H9 (cell line): ENCODE measurements around the gene ELAVL1. TPM values are rescaled to one million over a fixed set of nuclear protein-coding genes. Genes with fewer than 3 reads are reported as not detected.

Source experiments
- DNase-seq: peaks from one replicate; pipeline ENCODE4 v3.0.0-alpha.2; 2017
- H2AFZ ChIP-seq: one replicate; pipeline ENCODE4 v1.6.1; 2013; ENCODE audit warnings: mild to moderate bottlenecking, low read length, control low read depth, moderate library complexity
- H2AK5ac ChIP-seq: 2 replicates; pipeline ENCODE4 v1.6.1; 2013; ENCODE audit warnings: low read length, control low read depth, mixed read lengths; ENCODE audit not compliant: insufficient read length
- H2BK120ac ChIP-seq: one replicate; pipeline ENCODE4 v1.6.1; 2013; ENCODE audit warnings: low read depth, mild to moderate bottlenecking, low read length, control low read depth, inconsistent platforms; ENCODE audit not compliant: poor library complexity, severe bottlenecking
- H2BK12ac ChIP-seq: 2 replicates; pipeline ENCODE4 v1.6.1; 2013; ENCODE audit warnings: low read length, control low read depth, mixed read lengths, low read depth; ENCODE audit not compliant: insufficient read length
- H2BK15ac ChIP-seq: 2 replicates; pipeline ENCODE4 v1.6.1; 2013; ENCODE audit warnings: low read depth, low read length, control low read depth
- H2BK20ac ChIP-seq: one replicate; pipeline ENCODE4 v1.6.1; 2013; ENCODE audit warnings: low read depth, mild to moderate bottlenecking, low read length, control low read depth, inconsistent platforms; ENCODE audit not compliant: poor library complexity, severe bottlenecking
- H2BK5ac ChIP-seq: 2 replicates; pipeline ENCODE4 v1.6.1; 2013; ENCODE audit warnings: low read length, control low read depth, mixed read lengths; ENCODE audit not compliant: insufficient read length
- H3K14ac ChIP-seq: 2 replicates; pipeline ENCODE4 v1.6.1; 2013; ENCODE audit warnings: low read length, control low read depth; ENCODE audit not compliant: insufficient read depth
- H3K18ac ChIP-seq: 2 replicates; pipeline ENCODE4 v1.6.1; 2013; ENCODE audit warnings: low read depth, mild to moderate bottlenecking, mixed read lengths, low read length, control low read depth; ENCODE audit not compliant: insufficient read length
- H3K23ac ChIP-seq: 2 replicates; pipeline ENCODE4 v1.6.1; 2013; ENCODE audit warnings: low read length, control low read depth, mixed read lengths, low read depth; ENCODE audit not compliant: insufficient read length
- H3K23me2 ChIP-seq: 2 replicates; pipeline ENCODE4 v1.6.1; 2013; ENCODE audit warnings: low read depth, mild to moderate bottlenecking, mixed read lengths, low read length, control low read depth; ENCODE audit not compliant: insufficient read length, poor library complexity, severe bottlenecking
- H3K27ac ChIP-seq: 2 replicates; pipeline ENCODE4 v1.5.1; 2013; ENCODE audit warnings: low read length, control low read depth, mixed read lengths, low read depth; ENCODE audit not compliant: insufficient read length
- H3K27me3 ChIP-seq: 2 replicates; pipeline ENCODE4 v1.6.1; 2013; ENCODE audit warnings: low read length, control low read depth, inconsistent platforms; ENCODE audit not compliant: insufficient read depth
- H3K4ac ChIP-seq: 2 replicates; pipeline ENCODE4 v1.6.1; 2013; ENCODE audit warnings: low read depth, mild to moderate bottlenecking, control low read depth, inconsistent platforms, low read length, moderate library complexity
- H3K4me1 ChIP-seq: 2 replicates; pipeline ENCODE4 v1.6.1; 2013; ENCODE audit warnings: low read length, control low read depth, inconsistent platforms; ENCODE audit not compliant: insufficient read depth
- H3K4me2 ChIP-seq: 2 replicates; pipeline ENCODE4 v1.6.1; 2013; ENCODE audit warnings: low read length, control low read depth, mixed read lengths; ENCODE audit not compliant: insufficient read length, insufficient read depth
- H3K56ac ChIP-seq: 2 replicates; pipeline ENCODE4 v1.6.1; 2013; ENCODE audit warnings: low read depth, mild to moderate bottlenecking, mixed read lengths, low read length, control low read depth; ENCODE audit not compliant: insufficient read length
- H3K79me1 ChIP-seq: 2 replicates; pipeline ENCODE4 v1.6.1; 2013; ENCODE audit warnings: low read depth, mild to moderate bottlenecking, moderate library complexity, low read length, control low read depth, inconsistent platforms; ENCODE audit not compliant: insufficient read depth, poor library complexity, severe bottlenecking
- H3K79me2 ChIP-seq: 2 replicates; pipeline ENCODE4 v1.6.1; 2013; ENCODE audit warnings: low read length, control low read depth, inconsistent platforms; ENCODE audit not compliant: insufficient read depth
- H3K9ac ChIP-seq: 2 replicates; pipeline ENCODE4 v1.6.1; 2013; ENCODE audit warnings: low read length, control low read depth, mixed read lengths; ENCODE audit not compliant: insufficient read length; ENCODE audit errors: extremely low read depth
- H3K9me3 ChIP-seq: one replicate; pipeline ENCODE4 v1.6.1; 2013; ENCODE audit warnings: low read depth, low read length, inconsistent platforms; ENCODE audit not compliant: control insufficient read depth
- H3T11ph ChIP-seq: one replicate; pipeline ENCODE4 v1.6.1; 2013; ENCODE audit warnings: mild to moderate bottlenecking, low read length, control low read depth, inconsistent platforms
- H4K20me1 ChIP-seq: one replicate; pipeline ENCODE4 v1.6.1; 2013; ENCODE audit not compliant: control insufficient read depth, insufficient read length, insufficient read depth
- H4K5ac ChIP-seq: 2 replicates; pipeline ENCODE4 v1.6.1; 2013; ENCODE audit warnings: low read depth, mild to moderate bottlenecking, mixed read lengths, low read length, control low read depth; ENCODE audit not compliant: insufficient read length
- H4K8ac ChIP-seq: replicated peaks from 2 replicates; pipeline ENCODE4 v1.6.1; 2013; ENCODE audit warnings: low read length, control low read depth, mixed read lengths, low read depth; ENCODE audit not compliant: insufficient read length
- H4K91ac ChIP-seq: 2 replicates; pipeline ENCODE4 v1.6.1; 2013; ENCODE audit warnings: low read depth, mild to moderate bottlenecking, moderate library complexity, mixed read lengths, low read length, control low read depth; ENCODE audit not compliant: insufficient read length
- H3K27ac Mint-ChIP-seq, 3 experiments: 2 replicates in 2 of 3; 3 replicates in 1 of 3; pipeline ENCODE4 v1.8.0; 2020 to 2021; ENCODE audit warnings: mixed read lengths in 3 of 3, mild to moderate bottlenecking in 1 of 3, moderate library complexity in 1 of 3
- H3K27me3 Mint-ChIP-seq: 2 replicates; pipeline ENCODE4 v1.8.0; 2021; ENCODE audit warnings: low read depth, mild to moderate bottlenecking, moderate library complexity, mixed read lengths
- H3K36me3 Mint-ChIP-seq, 3 experiments: 2 replicates in 2 of 3; 3 replicates in 1 of 3; pipeline ENCODE4 v1.8.0; 2020 to 2021; ENCODE audit warnings: low read depth in 3 of 3, mixed read lengths in 3 of 3; ENCODE audit not compliant: insufficient read depth in 1 of 3
- H3K4me1 Mint-ChIP-seq, 2 experiments: 2 replicates each; pipeline ENCODE4 v1.8.0; 2020; ENCODE audit warnings: mixed read lengths in 2 of 2
- H3K4me3 Mint-ChIP-seq, 2 experiments: 2 replicates in 1 of 2; 3 replicates in 1 of 2; pipeline ENCODE4 v1.8.0; 2020 to 2021; ENCODE audit warnings: mild to moderate bottlenecking in 2 of 2, mixed read lengths in 2 of 2, moderate library complexity in 1 of 2
- H3K9me3 Mint-ChIP-seq, 2 experiments: 2 replicates in 1 of 2; 3 replicates in 1 of 2; pipeline ENCODE4 v1.8.0; 2020; ENCODE audit warnings: mild to moderate bottlenecking in 2 of 2, mixed read lengths in 2 of 2, moderate library complexity in 1 of 2
- CTCF ChIP-seq: fragments of 200-600 bp; sonication (generic); conservative IDR thresholded peaks from 3 replicates; pipeline ENCODE4 v1.8.0; 2021; ENCODE audit warnings: antibody characterized with exemption, mild to moderate bottlenecking
- WGBS: extraction: QIAGEN DNeasy Blood & Tissue Kit; methylation state at CpG from one replicate; pipeline ENCODE4 v1.1.7; 2013; ENCODE audit warnings: missing lambda C conversion rate, low lambda C conversion rate, mixed read lengths; ENCODE audit not compliant: insufficient read length; ENCODE audit errors: extremely low coverage; 5-methylcytosine and 5-hydroxymethylcytosine counted together
- total RNA-seq: library from RNA; stranded (reverse); gene quantifications from 2 replicates; pipeline ENCODE4 v1.2.1, GENCODE V29; 2021

ELAVL1 gene
- total RNA-seq, 1 experiment from 2014 or later, result 149 TPM

DNA sequence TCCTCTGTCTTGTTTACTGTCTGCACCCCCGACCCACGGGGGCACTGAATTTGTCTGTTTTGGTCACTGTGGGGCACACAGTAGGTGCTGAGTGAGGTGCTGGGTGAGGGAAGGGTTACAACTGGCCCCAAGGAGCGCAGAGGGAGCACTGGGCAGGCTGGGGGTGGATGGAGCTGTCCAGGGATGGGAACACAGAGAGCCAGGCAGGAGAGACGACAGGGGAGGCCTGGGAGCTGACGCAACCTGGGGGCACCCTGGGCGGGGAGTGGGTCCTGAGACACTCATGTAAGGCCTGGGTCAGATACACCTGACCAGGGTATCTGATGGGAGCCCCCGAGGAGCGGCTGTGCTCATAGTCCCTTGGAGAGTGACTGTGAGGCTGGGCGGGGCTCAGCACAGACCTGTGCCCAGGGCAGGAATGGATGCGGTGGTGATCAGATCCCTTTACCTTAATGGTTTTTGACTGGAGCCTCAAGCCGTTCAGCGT lies 24.8 kb downstream of the ELAVL1 start:
- Histone ChIP-seq H2BK20ac (no peak overlapping the region), H2BK5ac (no peak overlapping the region), H3K56ac (no peak overlapping the region), H3K4ac (no peak overlapping the region), H3K27me3 (no peaks in the 10 kb centered on the region), H2AK5ac (no peak overlapping the region), H3K9me3 (no peaks in the 10 kb centered on the region), H3K14ac (no peak overlapping the region), H3K79me2 (no peaks in the 10 kb centered on the region; the same call in 1 of the 2 replicates), H4K5ac (no peak overlapping the region), H4K20me1 (peaks cover 7% of the 10 kb centered on the region), H4K8ac (no peak overlapping the region), H4K91ac (no peak overlapping the region), H3K18ac (no peak overlapping the region), H3K9ac (no peak overlapping the region), H2BK12ac (no peak overlapping the region), H3K23ac (no peak overlapping the region), H2AFZ (no peak overlapping the region), H3T11ph (no peak overlapping the region), H3K23me2 (no peaks in the 10 kb centered on the region), H3K79me1 (peaks cover 5% of the 10 kb centered on the region), H2BK15ac (no peak overlapping the region), H2BK120ac (no peak overlapping the region), H3K4me2 (no peak overlapping the region), H3K27ac (no peak overlapping the region), H3K4me1 (no peaks in the 10 kb centered on the region)
- peaks cover 40 to 79% (median 76%) of the 10 kb centered on the region in 3 experiments; a peak in 6 of 7 replicates for H3K36me3 Mint-ChIP-seq
- no CpG with 5 or more reads among the region's 12 CpGs for WGBS
- H3K4me3 Mint-ChIP-seq, result no peak overlapping the region
- peak overlapping the region; percentile 14 to 62 (median 57); a peak in 2 of 7 replicates for H3K27ac Mint-ChIP-seq
- no peaks in the 10 kb centered on the region for H3K9me3 Mint-ChIP-seq
- no peaks in the 10 kb centered on the region for H3K27me3 Mint-ChIP-seq
- H3K4me1 Mint-ChIP-seq, result no peaks in the 10 kb centered on the region
- DNase-seq, result no peak
- no peak for TF ChIP-seq CTCF
